CD8-positive, alpha-beta memory T cell (primary cell): ENCODE data around the gene ASNS. TPM values are rescaled to one million over a fixed set of nuclear protein-coding genes. Genes with fewer than 3 reads are reported as not detected.
"Not testable (repeated sequence)": the region's sequence is repeated elsewhere in the genome, so short reads cannot be mapped to it uniquely, and the experiment has no call there.

ENCODE experiments used
- CTCF ChIA-PET: fragments of 350-600 bp; sonication (Branson Sonifier 250); formaldehyde crosslinking; loops from one replicate; lab custom pipeline; 2021; ENCODE audit warnings: antibody characterized with exemption; lab: Charles Lee
- POLR2A ChIA-PET: fragments of 350-600 bp; sonication (Branson Sonifier 250); formaldehyde crosslinking; loops from one replicate; lab custom pipeline; 2021; ENCODE audit warnings: antibody characterized with exemption; lab: Charles Lee
- DNase-seq, 5 donors: peaks; one replicate each; pipeline versions ENCODE4 v3.0.0 to v3.0.0-alpha.2; 2020 to 2022; ENCODE audit warnings: mixed read lengths in 1 of 5
- H3K27ac ChIP-seq: one replicate; pipeline ENCODE4 v1.7.0; 2013; ENCODE audit warnings: low read depth, mild to moderate bottlenecking, low read length, moderate library complexity
- H3K27me3 ChIP-seq: 2 replicates; pipeline ENCODE4 v1.7.0; 2013; ENCODE audit warnings: low read length, mild to moderate bottlenecking; ENCODE audit not compliant: insufficient read depth, poor library complexity, severe bottlenecking
- H3K36me3 ChIP-seq: 2 replicates; pipeline ENCODE4 v1.7.0; 2013; ENCODE audit warnings: mild to moderate bottlenecking, low read length, moderate library complexity; ENCODE audit not compliant: insufficient read depth
- H3K4me1 ChIP-seq: 2 replicates; pipeline ENCODE4 v1.7.0; 2013; ENCODE audit warnings: mild to moderate bottlenecking, low read length, moderate library complexity; ENCODE audit not compliant: insufficient read depth
- H3K4me3 ChIP-seq: 2 replicates; pipeline ENCODE4 v1.7.0; 2013; ENCODE audit warnings: mild to moderate bottlenecking, low read length
- H3K9me3 ChIP-seq: 2 replicates; pipeline ENCODE4 v1.7.0; 2013; ENCODE audit warnings: mild to moderate bottlenecking, low read length
- H3K27ac Mint-ChIP-seq, 8 donors: one replicate each; pipeline ENCODE4 v1.8.0; 2020 to 2021; ENCODE audit warnings: mixed read lengths in 8 of 8, mild to moderate bottlenecking in 6 of 8, inconsistent platforms in 3 of 8, moderate library complexity in 3 of 8
- H3K27me3 Mint-ChIP-seq, 2 donors: one replicate each; pipeline ENCODE4 v1.8.0; 2020 to 2021; ENCODE audit warnings: mixed read lengths in 2 of 2, mild to moderate bottlenecking in 1 of 2, moderate library complexity in 1 of 2
- H3K36me3 Mint-ChIP-seq, 3 donors: one replicate each; pipeline ENCODE4 v1.8.0; 2020 to 2021; ENCODE audit warnings: mixed read lengths in 3 of 3, inconsistent platforms in 1 of 3, mild to moderate bottlenecking in 1 of 3
- H3K4me1 Mint-ChIP-seq, 3 donors: one replicate each; pipeline ENCODE4 v1.8.0; 2020 to 2021; ENCODE audit warnings: mixed read lengths in 3 of 3, inconsistent platforms in 1 of 3, mild to moderate bottlenecking in 1 of 3
- H3K4me3 Mint-ChIP-seq, 7 donors: one replicate each; pipeline ENCODE4 v1.8.0; 2020 to 2021; ENCODE audit warnings: mixed read lengths in 7 of 7, mild to moderate bottlenecking in 6 of 7, moderate library complexity in 4 of 7, inconsistent platforms in 2 of 7
- H3K9me3 Mint-ChIP-seq, 5 donors: one replicate each; pipeline ENCODE4 v1.8.0; 2020 to 2022; ENCODE audit warnings: mixed read lengths in 5 of 5, mild to moderate bottlenecking in 3 of 5, moderate library complexity in 2 of 5, inconsistent platforms in 1 of 5
- polyA plus RNA-seq: library from polyadenylated mRNA; unstranded; fragments of 300-500 nt; fragmentation: Illumina TruSeq; gene quantifications from one replicate; pipeline ENCODE4 v1.2.3, GENCODE V29; 2021
- total RNA-seq, 2 experiments: library from RNA; stranded (reverse); gene quantifications; one replicate each; pipeline ENCODE4 v1.2.3, GENCODE V29; 2021

ASNS gene
- total and polyA plus RNA-seq, 3 experiments from 2014 or later: 13.0 to 104 (median 94.9) TPM

- Mint-ChIP-seq H3K9me3 (no peaks in the 10 kb centered on the region), H3K36me3 (peaks cover 31 to 54% (median 33%) of the 10 kb centered on the region in 3 donors), H3K27ac (no peak overlapping the region), H3K4me3 (no peak overlapping the region), H3K4me1 (no peaks in the 10 kb centered on the region), H3K27me3 (no peaks in the 10 kb centered on the region)
- peaks cover 11% of the 10 kb centered on the region for H3K36me3 ChIP-seq
- no peaks in the 10 kb centered on the region for H3K27me3 ChIP-seq
- no peaks in the 10 kb centered on the region for H3K9me3 ChIP-seq
- no peaks in the 10 kb centered on the region for H3K4me1 ChIP-seq
- no peak for DNase-seq
- H3K4me3 ChIP-seq: no peak overlapping the region
- no peak overlapping the region for H3K27ac ChIP-seq
- POLR2A ChIA-PET: no interaction called here
- CTCF ChIA-PET: no interaction called here
Observed at GRCh38 chr7:97851683-97852082, 20.5 kb downstream of the ASNS start.

DNA sequence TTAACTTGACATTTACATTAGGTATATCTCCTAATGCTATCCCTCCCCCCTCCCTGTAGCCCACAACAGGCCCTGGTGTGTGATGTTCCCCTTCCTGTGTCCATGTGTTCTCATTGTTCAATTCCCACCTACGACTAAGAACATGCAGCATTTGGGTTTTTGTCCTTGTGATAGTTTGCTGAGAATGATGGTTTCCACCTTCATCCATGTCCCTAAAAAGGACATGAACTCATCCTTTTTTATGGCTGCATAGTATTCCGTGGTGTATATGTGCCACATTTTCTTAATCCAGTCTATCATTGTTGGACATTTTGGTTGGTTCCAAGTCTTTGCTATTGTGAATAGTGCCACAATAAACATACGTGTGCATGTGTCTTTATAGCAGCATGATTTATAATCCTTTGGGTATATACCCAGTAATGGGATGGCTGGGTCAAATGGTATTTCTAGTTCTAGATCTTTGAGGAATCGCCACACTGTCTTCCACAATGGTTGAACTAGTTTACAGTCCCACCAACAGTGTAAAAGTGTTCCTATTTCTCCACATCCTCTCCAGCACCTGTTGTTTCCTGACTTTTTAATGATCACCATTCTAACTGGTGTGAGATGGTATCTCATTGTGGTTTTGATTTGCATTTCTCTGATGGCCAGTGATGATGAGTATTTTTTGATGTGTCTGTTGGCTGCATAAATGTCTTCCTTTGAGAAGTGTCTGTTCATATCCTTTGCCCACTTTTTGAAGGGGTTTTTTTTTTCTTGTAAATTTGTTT is 21.8 kb downstream of the ASNS start:
- H3K9me3 Mint-ChIP-seq, H3K4me1 Mint-ChIP-seq, H3K36me3 ChIP-seq, H3K27me3 ChIP-seq, H3K4me3 Mint-ChIP-seq, POLR2A ChIA-PET, H3K27ac Mint-ChIP-seq, DNase-seq, H3K4me1 ChIP-seq, CTCF ChIA-PET, H3K27me3 Mint-ChIP-seq, H3K4me3 ChIP-seq, H3K27ac ChIP-seq, H3K9me3 ChIP-seq: not testable (repeated sequence)
- H3K36me3 Mint-ChIP-seq: peaks cover 26 to 43% (median 31%) of the 10 kb centered on the region in 3 donors

DNA sequence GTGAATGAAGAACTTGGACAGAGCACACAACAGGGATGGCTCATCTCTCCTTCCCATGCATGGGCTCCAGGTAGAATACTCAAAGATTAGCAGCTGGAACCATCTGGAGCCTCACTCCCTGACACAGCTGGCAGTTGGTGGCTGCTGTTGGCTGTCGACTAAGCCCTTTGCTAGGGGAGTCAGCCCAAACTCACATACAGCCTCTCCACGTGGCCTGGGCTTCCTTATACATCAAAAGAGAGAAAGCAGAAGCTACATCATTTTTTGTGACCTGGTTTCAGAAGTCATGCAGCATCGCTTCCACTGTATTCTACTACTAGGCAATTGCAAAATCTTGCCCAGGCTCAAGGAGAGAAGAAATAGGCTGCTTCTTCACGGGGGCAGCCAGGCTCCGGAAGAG is 24.4 kb downstream of the ASNS start:
- no peak overlapping the region for H3K4me3 ChIP-seq
- no peak overlapping the region for H3K4me3 Mint-ChIP-seq
- H3K4me1 Mint-ChIP-seq: no peaks in the 10 kb centered on the region
- no peaks in the 10 kb centered on the region for H3K4me1 ChIP-seq
- no peak for DNase-seq
- H3K27me3 Mint-ChIP-seq: no peaks in the 10 kb centered on the region
- H3K36me3 ChIP-seq: no peaks in the 10 kb centered on the region
- no peak overlapping the region for H3K27ac ChIP-seq
- H3K27ac Mint-ChIP-seq: peak overlapping the region in 1 of 8 donors; percentile 75
- ChIA-PET CTCF (interaction anchor here (1.8 kb wide), 1 partner anchor 12 kb away, joined by 6 read pairs; no protein-coding TSS in a partner anchor), POLR2A (no interaction called here)
- no peaks in the 10 kb centered on the region for H3K9me3 Mint-ChIP-seq
- H3K36me3 Mint-ChIP-seq: peaks cover 15 to 24% (median 19%) of the 10 kb centered on the region in 3 donors
- no peaks in the 10 kb centered on the region for H3K9me3 ChIP-seq
- no peaks in the 10 kb centered on the region for H3K27me3 ChIP-seq

DNA sequence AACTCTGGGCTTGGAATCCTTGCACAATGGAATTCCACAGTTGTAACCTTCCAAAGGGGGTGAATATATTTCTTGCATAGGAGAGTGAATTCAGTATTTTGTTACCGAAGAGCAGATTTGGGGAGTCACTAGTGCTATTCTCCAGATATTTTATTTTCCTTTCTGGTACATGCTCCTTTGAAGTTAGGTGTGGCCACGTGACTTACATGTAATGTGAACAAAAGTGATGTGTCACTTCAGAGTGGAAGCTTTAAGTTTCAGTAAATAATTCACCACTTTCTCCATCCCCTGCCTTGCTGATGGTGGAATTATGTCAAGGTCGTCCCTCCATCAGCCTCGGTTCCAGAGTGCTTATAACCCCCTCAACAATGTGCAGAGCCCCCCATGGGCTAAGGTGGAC is 25.3 kb downstream of the ASNS start:
- Histone ChIP-seq H3K4me3 (no peak overlapping the region), H3K27ac (no peak overlapping the region), H3K36me3 (no peaks in the 10 kb centered on the region), H3K9me3 (no peaks in the 10 kb centered on the region), H3K27me3 (no peaks in the 10 kb centered on the region), H3K4me1 (no peaks in the 10 kb centered on the region)
- H3K4me1 Mint-ChIP-seq: no peaks in the 10 kb centered on the region
- H3K9me3 Mint-ChIP-seq: no peaks in the 10 kb centered on the region
- ChIA-PET POLR2A (no interaction called here), CTCF (interaction anchor here (1.8 kb wide), 1 partner anchor 11 kb away, joined by 6 read pairs; no protein-coding TSS in a partner anchor)
- H3K36me3 Mint-ChIP-seq: peaks cover 8 to 16% (median 11%) of the 10 kb centered on the region in 3 donors
- peaks cover 2 to 5% of the 10 kb centered on the region in 2 donors for H3K27me3 Mint-ChIP-seq
- no peak for DNase-seq
- no peak overlapping the region for H3K4me3 Mint-ChIP-seq
- H3K27ac Mint-ChIP-seq: no peak overlapping the region

GRCh38 chr7:97845622-97846203 is 26.5 kb downstream of the ASNS start:
- no peaks in the 10 kb centered on the region for H3K4me1 ChIP-seq
- no peak overlapping the region for H3K27ac Mint-ChIP-seq
- no peaks in the 10 kb centered on the region for H3K9me3 Mint-ChIP-seq
- POLR2A ChIA-PET: no interaction called here
- peaks cover 2 to 10% of the 10 kb centered on the region in 2 donors for H3K27me3 Mint-ChIP-seq
- H3K36me3 ChIP-seq: no peaks in the 10 kb centered on the region
- CTCF ChIA-PET: interaction anchor here (0.5 to 1.8 kb wide), 4 partner anchors 10 to 741 kb away, joined by 3 to 9 read pairs (median 5); no protein-coding TSS in a partner anchor
- H3K9me3 ChIP-seq: no peaks in the 10 kb centered on the region
- peaks cover 0 to 12% (median 0%) of the 10 kb centered on the region in 3 donors for H3K36me3 Mint-ChIP-seq
- H3K4me1 Mint-ChIP-seq: no peaks in the 10 kb centered on the region
- H3K4me3 ChIP-seq: no peak overlapping the region
- no peak overlapping the region for H3K4me3 Mint-ChIP-seq
- no peak for DNase-seq
- no peak overlapping the region for H3K27ac ChIP-seq
- no peaks in the 10 kb centered on the region for H3K27me3 ChIP-seq

DNA sequence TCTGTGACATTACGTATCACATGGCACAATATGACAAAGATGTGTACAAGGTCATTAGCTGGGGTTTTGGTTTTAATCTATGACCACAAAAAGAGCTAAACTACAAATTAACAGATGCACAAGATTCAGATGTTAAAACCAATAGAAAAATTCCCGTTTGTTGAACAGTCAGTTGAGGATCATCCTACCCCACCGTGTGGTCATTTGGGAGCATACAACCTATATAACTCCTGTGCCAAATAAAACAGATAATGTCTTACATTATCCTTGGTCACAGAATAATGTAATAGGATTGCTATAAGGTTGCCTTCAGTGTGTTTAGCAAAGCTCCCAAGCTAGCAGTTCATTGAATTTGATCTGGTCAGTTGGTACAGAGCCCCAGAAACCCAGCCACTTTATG is 28.2 kb downstream of the ASNS start:
- Mint-ChIP-seq H3K27me3 (peaks cover 3 to 25% of the 10 kb centered on the region in 2 donors), H3K4me3 (no peak overlapping the region), H3K4me1 (no peaks in the 10 kb centered on the region), H3K27ac (no peak overlapping the region), H3K9me3 (no peaks in the 10 kb centered on the region), H3K36me3 (peaks cover 0 to 4% (median 0%) of the 10 kb centered on the region in 3 donors)
- no peaks in the 10 kb centered on the region for H3K36me3 ChIP-seq
- no peaks in the 10 kb centered on the region for H3K9me3 ChIP-seq
- no peaks in the 10 kb centered on the region for H3K27me3 ChIP-seq
- ChIA-PET CTCF (interaction anchor here (1.1 to 1.3 kb wide), 2 partner anchors 8 to 11 kb away, joined by 4 to 6 read pairs; no protein-coding TSS in a partner anchor), POLR2A (no interaction called here)
- H3K4me1 ChIP-seq: no peaks in the 10 kb centered on the region
- no peak for DNase-seq
- no peak overlapping the region for H3K4me3 ChIP-seq
- H3K27ac ChIP-seq: no peak overlapping the region

DNA sequence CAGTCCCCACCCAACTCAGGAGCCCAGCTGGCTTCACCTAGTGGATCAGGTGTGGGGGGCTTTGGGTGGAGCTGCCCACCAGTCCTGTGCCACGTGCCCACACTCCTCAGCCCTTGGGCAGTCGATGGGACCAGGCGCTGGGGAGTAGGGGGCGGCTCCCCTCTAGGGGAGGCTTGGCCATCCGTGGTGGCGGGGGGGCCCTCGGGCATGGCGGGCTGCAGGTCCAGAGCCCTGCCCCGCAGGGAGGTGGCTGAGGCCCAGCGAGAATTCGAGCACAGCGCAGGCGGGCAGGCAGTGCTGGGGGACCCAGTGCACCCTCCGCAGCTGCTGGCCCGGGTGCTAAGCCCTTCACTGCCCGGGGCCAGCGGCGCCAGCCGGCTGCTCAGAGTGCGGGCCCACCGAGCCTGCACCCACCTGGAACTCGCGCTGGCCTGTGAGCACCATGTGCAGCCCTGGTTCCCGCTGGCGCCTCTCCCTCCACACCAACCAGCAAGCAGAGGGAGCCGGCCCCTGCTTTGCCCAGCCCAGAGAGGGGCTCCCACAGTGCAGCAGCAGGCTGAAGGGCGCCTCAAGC is 29.3 kb downstream of the ASNS start:
- peaks cover 0 to 4% (median 0%) of the 10 kb centered on the region in 3 donors for H3K36me3 Mint-ChIP-seq
- no peak for DNase-seq
- Histone ChIP-seq H3K36me3 (no peaks in the 10 kb centered on the region), H3K27ac (no peak overlapping the region), H3K4me3 (no peak overlapping the region), H3K27me3 (no peaks in the 10 kb centered on the region), H3K4me1 (no peaks in the 10 kb centered on the region), H3K9me3 (no peaks in the 10 kb centered on the region)
- no peak overlapping the region for H3K27ac Mint-ChIP-seq
- H3K27me3 Mint-ChIP-seq: peaks cover 3 to 29% of the 10 kb centered on the region in 2 donors
- no peaks in the 10 kb centered on the region for H3K9me3 Mint-ChIP-seq
- ChIA-PET CTCF (no interaction called here), POLR2A (no interaction called here)
- no peaks in the 10 kb centered on the region for H3K4me1 Mint-ChIP-seq
- H3K4me3 Mint-ChIP-seq: no peak overlapping the region

DNA sequence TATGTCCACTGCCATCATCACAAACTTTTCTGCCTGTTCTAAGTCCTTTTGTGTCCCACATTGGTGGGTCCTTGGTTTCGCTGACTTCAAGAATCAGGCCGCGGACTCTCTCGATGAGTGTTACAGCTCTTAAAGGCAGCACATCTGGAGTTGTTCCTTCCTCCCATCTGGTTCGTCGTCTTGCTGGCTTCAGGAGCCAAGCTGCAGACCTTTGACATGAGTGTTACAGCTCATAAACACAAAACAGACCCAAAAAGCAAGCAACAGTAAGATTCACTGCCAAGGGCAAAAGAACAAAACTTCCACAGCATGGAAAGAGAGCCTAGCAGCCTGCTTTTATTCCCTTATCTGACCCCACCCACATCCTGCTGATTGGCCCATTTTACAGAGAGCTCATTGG is 30.2 kb downstream of the ASNS start:
- H3K36me3 Mint-ChIP-seq: peaks cover 0 to 4% (median 0%) of the 10 kb centered on the region in 3 donors
- no peaks in the 10 kb centered on the region for H3K27me3 ChIP-seq
- ChIA-PET CTCF (no interaction called here), POLR2A (no interaction called here)
- H3K27ac ChIP-seq: no peak overlapping the region
- H3K4me3 Mint-ChIP-seq: no peak overlapping the region
- no peaks in the 10 kb centered on the region for H3K9me3 ChIP-seq
- no peaks in the 10 kb centered on the region for H3K4me1 Mint-ChIP-seq
- H3K36me3 ChIP-seq: no peaks in the 10 kb centered on the region
- no peak overlapping the region for H3K4me3 ChIP-seq
- peaks cover 3 to 34% of the 10 kb centered on the region in 2 donors for H3K27me3 Mint-ChIP-seq
- no peaks in the 10 kb centered on the region for H3K4me1 ChIP-seq
- peak overlapping the region in 1 of 8 donors; percentile 20 for H3K27ac Mint-ChIP-seq
- H3K9me3 Mint-ChIP-seq: no peaks in the 10 kb centered on the region
- DNase-seq: no peak
